H1 (cell line): ENCODE results near the gene FAM83F. TPM values are rescaled to one million over a fixed set of nuclear protein-coding genes. Genes with fewer than 3 reads are reported as not detected.

Source experiments
- CTCF ChIA-PET: fragments of 300-600 bp; sonication (Branson Sonifier 250); formaldehyde crosslinking; loops from one replicate; lab custom pipeline; 2021; ENCODE audit not compliant: partially characterized antibody; lab: Charles Lee
- POLR2A ChIA-PET: fragments of 300-600 bp; sonication (Branson Sonifier 250); formaldehyde crosslinking; loops from one replicate; lab custom pipeline; 2021; ENCODE audit warnings: inconsistent platforms; ENCODE audit not compliant: partially characterized antibody; lab: Charles Lee
- DNase-seq, 2 experiments: peaks; one replicate each; pipeline versions ENCODE4 v3.0.0 to v3.0.0-alpha.2; 2010 to 2022; ENCODE audit warnings: low spot score in 2 of 2, low read depth in 1 of 2, mixed read lengths in 1 of 2
- FAIRE-seq: peaks from 2 replicates; lab custom pipeline; 2011; peaks lifted over from hg19 to GRCh38; lab: Jason Lieb, UNC
- H2AFZ ChIP-seq: 2 replicates; pipeline ENCODE4 v1.8.1; 2012; ENCODE audit warnings: low read length, inconsistent platforms
- H2AK5ac ChIP-seq: 2 replicates; pipeline ENCODE4 v1.6.1; 2013; ENCODE audit warnings: low read depth, low read length
- H2BK120ac ChIP-seq: replicated peaks from 2 replicates; pipeline ENCODE3; 2013; ENCODE audit warnings: low read depth, low read length, inconsistent platforms
- H2BK12ac ChIP-seq: 2 replicates; pipeline ENCODE4 v1.6.1; 2013; ENCODE audit warnings: low read depth, low read length
- H2BK15ac ChIP-seq: 2 replicates; pipeline ENCODE4 v1.6.1; 2013; ENCODE audit warnings: low read length
- H2BK20ac ChIP-seq: 2 replicates; pipeline ENCODE4 v1.6.1; 2013; ENCODE audit warnings: low read length
- H2BK5ac ChIP-seq: 2 replicates; pipeline ENCODE4 v1.6.1; 2013; ENCODE audit warnings: low read depth, low read length
- H3K14ac ChIP-seq: 2 replicates; pipeline ENCODE4 v1.6.1; 2013; ENCODE audit warnings: inconsistent platforms; ENCODE audit not compliant: insufficient read length
- H3K18ac ChIP-seq: 2 replicates; pipeline ENCODE4 v1.6.1; 2013; ENCODE audit warnings: low read length; ENCODE audit errors: extremely low read depth
- H3K23ac ChIP-seq: 2 replicates; pipeline ENCODE4 v1.6.1; 2013; ENCODE audit warnings: inconsistent platforms; ENCODE audit not compliant: insufficient read length
- H3K23me2 ChIP-seq: 2 replicates; pipeline ENCODE4 v1.6.1; 2013; ENCODE audit warnings: low read depth, low read length
- H3K27ac ChIP-seq: 2 replicates; pipeline ENCODE4 v1.6.1; 2011; ENCODE audit warnings: low read depth, low read length, inconsistent platforms
- H3K27me3 ChIP-seq, 4 experiments: replicated peaks in 1 of 4; 1 replicate in 1 of 4; 2 replicates in 3 of 4; pipeline versions ENCODE4 v1.6.1 to v1.8.1; 2011 to 2013; ENCODE audit warnings: low read length in 3 of 4, mild to moderate bottlenecking in 3 of 4, inconsistent platforms in 2 of 4, mixed read lengths in 2 of 4, moderate library complexity in 1 of 4; ENCODE audit not compliant: control insufficient read depth in 3 of 4, insufficient read depth in 3 of 4; ENCODE audit errors: extremely low read depth in 1 of 4
- H3K36me3 ChIP-seq, 4 experiments: 2 replicates each; pipeline versions ENCODE4 v1.6.1 to v1.8.1; 2011 to 2013; ENCODE audit warnings: mild to moderate bottlenecking in 4 of 4, low read length in 3 of 4, moderate library complexity in 2 of 4, control low read depth in 1 of 4, inconsistent platforms in 1 of 4; ENCODE audit not compliant: insufficient read depth in 4 of 4, control insufficient read depth in 2 of 4
- H3K4ac ChIP-seq: replicated peaks from 2 replicates; pipeline ENCODE3; 2013; ENCODE audit warnings: low read length, low read depth, mixed read lengths, inconsistent platforms; ENCODE audit not compliant: insufficient read length
- H3K4me1 ChIP-seq, 4 experiments: replicated peaks in 1 of 4; 1 replicate in 1 of 4; 2 replicates in 3 of 4; pipeline versions ENCODE4 v1.6.1 to v1.8.1; 2011 to 2013; ENCODE audit warnings: low read length in 3 of 4, inconsistent platforms in 2 of 4, mixed read lengths in 1 of 4; ENCODE audit not compliant: insufficient read depth in 4 of 4, control insufficient read depth in 3 of 4
- H3K4me2 ChIP-seq, 2 experiments: 2 replicates each; pipeline versions ENCODE4 v1.6.1 to v1.8.1; 2011 to 2013; ENCODE audit warnings: low read depth in 2 of 2, low read length in 2 of 2, control low read depth in 1 of 2, inconsistent platforms in 1 of 2, mild to moderate bottlenecking in 1 of 2; ENCODE audit not compliant: insufficient read depth in 1 of 2
- H3K4me3 ChIP-seq, 4 experiments: fragments of 200-600, 300-600 bp in 1 of 4; sonication (generic), shearing (Covaris generic), sonication (Bioruptor Twin) in 1 of 4; 2 replicates each; pipeline versions ENCODE4 v1.5.1 to v1.8.1; 2011 to 2016; ENCODE audit warnings: low read length in 4 of 4, low read depth in 3 of 4, control low read depth in 2 of 4, inconsistent platforms in 2 of 4, mild to moderate bottlenecking in 2 of 4, mixed read lengths in 1 of 4, moderate library complexity in 1 of 4; ENCODE audit not compliant: insufficient read depth in 2 of 4; ENCODE audit errors: extremely low read depth in 1 of 4
- H3K56ac ChIP-seq: replicated peaks from 2 replicates; pipeline ENCODE3; 2013; ENCODE audit warnings: low read depth, mild to moderate bottlenecking, mixed read lengths, low read length, inconsistent platforms; ENCODE audit not compliant: insufficient read length
- H3K79me1 ChIP-seq: 2 replicates; pipeline ENCODE4 v1.6.1; 2013; ENCODE audit warnings: low read depth, low read length, control low read depth
- H3K79me2 ChIP-seq, 2 experiments: 2 replicates each; pipeline versions ENCODE4 v1.6.1 to v1.8.1; 2012 to 2013; ENCODE audit warnings: low read length in 2 of 2, mild to moderate bottlenecking in 2 of 2, inconsistent platforms in 1 of 2; ENCODE audit not compliant: insufficient read depth in 2 of 2, control insufficient read depth in 1 of 2
- H3K9ac ChIP-seq, 4 experiments: replicated peaks in 1 of 4; 1 replicate in 1 of 4; 2 replicates in 3 of 4; pipeline versions ENCODE4 v1.6.1 to v1.8.1; 2011 to 2013; ENCODE audit warnings: low read depth in 3 of 4, low read length in 3 of 4, control low read depth in 2 of 4, mild to moderate bottlenecking in 2 of 4, moderate library complexity in 2 of 4, inconsistent platforms in 1 of 4; ENCODE audit errors: extremely low read depth in 1 of 4
- H3K9me3 ChIP-seq, 2 experiments: 2 replicates each; pipeline versions ENCODE4 v1.6.1 to v1.8.1; 2012 to 2013; ENCODE audit warnings: mild to moderate bottlenecking in 2 of 2, moderate library complexity in 2 of 2, control low read depth in 1 of 2, inconsistent platforms in 1 of 2, low read depth in 1 of 2, low read length in 1 of 2, mixed read lengths in 1 of 2; ENCODE audit not compliant: insufficient read depth in 2 of 2
- H4K20me1 ChIP-seq, 2 experiments: replicated peaks in 1 of 2; 2 replicates each; pipeline versions ENCODE3 to v1.8.1; 2011 to 2013; ENCODE audit warnings: inconsistent platforms in 2 of 2, low read length in 2 of 2, mild to moderate bottlenecking in 1 of 2; ENCODE audit not compliant: insufficient read depth in 2 of 2, control insufficient read depth in 1 of 2
- H4K5ac ChIP-seq: 2 replicates; pipeline ENCODE4 v1.6.1; 2013; ENCODE audit warnings: low read length, low read depth, mixed read lengths, inconsistent platforms; ENCODE audit not compliant: insufficient read length
- H4K8ac ChIP-seq: 2 replicates; pipeline ENCODE4 v1.8.0; 2013; ENCODE audit warnings: mild to moderate bottlenecking, moderate library complexity, low read length, inconsistent platforms; ENCODE audit not compliant: insufficient read depth; ENCODE audit errors: extremely low read depth
- H4K91ac ChIP-seq: replicated peaks from 2 replicates; pipeline ENCODE3; 2013; ENCODE audit warnings: low read length, mixed read lengths, inconsistent platforms; ENCODE audit not compliant: insufficient read length
- POLR2AphosphoS5 ChIP-seq: IDR thresholded peaks from 2 replicates; pipeline ENCODE4 v1.6.1; 2011; ENCODE audit warnings: low read depth, low read length
- WGBS, 2 experiments: shearing (Covaris generic) in 1 of 2; methylation state at CpG; one replicate each; pipeline versions ENCODE4 v1.1.6 to v1.1.7; 2013 to 2015; ENCODE audit warnings: low lambda C conversion rate in 2 of 2, mixed read lengths in 2 of 2, inconsistent platforms in 1 of 2, low coverage in 1 of 2, missing lambda C conversion rate in 1 of 2; ENCODE audit not compliant: insufficient replicate concordance in 2 of 2, insufficient coverage in 1 of 2, insufficient read length in 1 of 2; ENCODE audit errors: extremely low coverage in 1 of 2, missing lambda C conversion rate in 1 of 2; 5-methylcytosine and 5-hydroxymethylcytosine counted together
- polyA plus RNA-seq, 7 experiments: library from polyadenylated mRNA; depleted of rRNA in 3 of 7; stranded (reverse) in 5 of 7; unstranded in 2 of 7; fragments of >200 nt in 5 of 7; fragments of 200-250 nt in 2 of 7; gene quantifications; 1 replicate in 5 of 7; 2 replicates in 1 of 7; 4 replicates in 1 of 7; pipeline versions ENCODE4 v1.2.1 to v1.2.3, GENCODE V29; 2011 to 2013; ENCODE audit warnings: missing spikeins in 2 of 7, mixed read lengths in 2 of 7
- total RNA-seq: library from RNA; stranded (reverse); fragmentation: NEBNext Ultra II Directional; extraction: Animal tissue kit (Norgen Biotek cat#: 25700); gene quantifications from 2 replicates; pipeline ENCODE4 v1.2.1, GENCODE V29; 2021

FAM83F gene
- total and polyA plus RNA-seq, 2 of the 8 experiments (the other 6 are each of a cell fraction or from before 2014, with no cell fraction given): 8.6 to 18.9 TPM

DNA sequence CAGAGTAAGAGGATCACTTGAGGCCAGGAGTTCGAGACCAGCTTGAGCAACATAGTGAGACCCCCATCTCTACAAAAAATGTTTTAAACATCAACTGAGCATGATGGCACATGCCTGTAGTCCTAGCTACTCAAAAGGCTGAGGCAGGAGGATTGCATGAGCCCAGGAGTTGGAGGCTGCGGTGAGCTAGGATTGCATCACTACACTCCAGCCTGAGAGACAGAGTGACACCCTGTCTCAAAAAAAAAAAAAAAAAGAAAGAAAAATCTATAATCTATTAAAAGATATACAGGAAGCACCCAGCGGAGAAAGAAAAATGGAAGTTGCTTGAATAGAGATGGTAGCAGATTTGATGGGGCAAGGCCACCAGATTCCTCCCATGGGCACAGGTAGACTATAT, 61.8 kb downstream of the FAM83F start:
- Histone ChIP-seq H3K4me3 (peak overlapping the region in 1 of 4 experiments; percentile 4; a peak in 1 of 8 replicates), H3K79me2 (peaks cover 0 to 61% of the 10 kb centered on the region in 2 experiments; a peak in 2 of 4 replicates), H2BK20ac (no peak overlapping the region), H4K91ac (no peak overlapping the region), H2AK5ac (no peak overlapping the region), H3K4ac (no peak overlapping the region), H2BK120ac (no peak overlapping the region), H3K9ac (no peak overlapping the region), H4K8ac (no peak overlapping the region), H3K14ac (no peak overlapping the region), H4K5ac (no peak overlapping the region), H3K56ac (no peak overlapping the region), H3K27ac (no peak overlapping the region), H3K9me3 (no peaks in the 10 kb centered on the region), H4K20me1 (peaks cover 3 to 5% of the 10 kb centered on the region in 2 experiments), H2BK5ac (no peak overlapping the region; the same call in 1 of the 2 replicates), H3K4me2 (peak overlapping the region; percentile 3 to 43), H2BK12ac (no peak overlapping the region), H3K23ac (no peak overlapping the region), H3K4me1 (peaks cover 5 to 24% (median 10%) of the 10 kb centered on the region in 4 experiments), H3K18ac (no peak overlapping the region), H2AFZ (no peak overlapping the region), H3K79me1 (no peaks in the 10 kb centered on the region; the same call in 1 of the 2 replicates), H3K27me3 (no peaks in the 10 kb centered on the region), H3K36me3 (no peaks in the 10 kb centered on the region), H2BK15ac (no peak overlapping the region), H3K23me2 (no peaks in the 10 kb centered on the region)
- DNase-seq (no peak), FAIRE-seq (no peak)
- WGBS, 2 experiments: 87% methylated on average over 3 of the region's 3 CpGs; no CpG with 5 or more reads in 1 of the 2 experiments
- POLR2A ChIA-PET: interaction anchor here (1.1 to 4.7 kb wide), 2 partner anchors 10 to 12 kb away, joined by 3 to 29 read pairs; no protein-coding TSS in a partner anchor
- CTCF ChIA-PET: no interaction called here
- no peak for TF ChIP-seq POLR2AphosphoS5
